ENCODE results near the gene KRTAP5-6. TPM values are rescaled to one million over a fixed set of nuclear protein-coding genes. Genes with fewer than 3 reads are reported as not detected.

KRTAP5-6 gene
- polyA plus RNA-seq, 1 of the 3 experiments (the other 2 are of a cell fraction): not detected

GRCh38 chr11:1653541-1654387, 43.2 kb upstream of the KRTAP5-6 start (continued):
- TF ChIP-seq, protein P1, sequence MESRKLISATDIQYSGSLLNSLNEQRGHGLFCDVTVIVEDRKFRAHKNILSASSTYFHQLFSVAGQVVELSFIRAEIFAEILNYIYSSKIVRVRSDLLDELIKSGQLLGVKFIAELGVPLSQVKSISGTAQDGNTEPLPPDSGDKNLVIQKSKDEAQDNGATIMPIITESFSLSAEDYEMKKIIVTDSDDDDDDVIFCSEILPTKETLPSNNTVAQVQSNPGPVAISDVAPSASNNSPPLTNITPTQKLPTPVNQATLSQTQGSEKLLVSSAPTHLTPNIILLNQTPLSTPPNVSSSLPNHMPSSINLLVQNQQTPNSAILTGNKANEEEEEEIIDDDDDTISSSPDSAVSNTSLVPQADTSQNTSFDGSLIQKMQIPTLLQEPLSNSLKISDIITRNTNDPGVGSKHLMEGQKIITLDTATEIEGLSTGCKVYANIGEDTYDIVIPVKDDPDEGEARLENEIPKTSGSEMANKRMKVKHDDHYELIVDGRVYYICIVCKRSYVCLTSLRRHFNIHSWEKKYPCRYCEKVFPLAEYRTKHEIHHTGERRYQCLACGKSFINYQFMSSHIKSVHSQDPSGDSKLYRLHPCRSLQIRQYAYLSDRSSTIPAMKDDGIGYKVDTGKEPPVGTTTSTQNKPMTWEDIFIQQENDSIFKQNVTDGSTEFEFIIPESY (IDR thresholded peaks at IDR 0.05; ENCODE audit: borderline replicate concordance, low read depth): no peak
- TF ChIP-seq, protein P2, sequence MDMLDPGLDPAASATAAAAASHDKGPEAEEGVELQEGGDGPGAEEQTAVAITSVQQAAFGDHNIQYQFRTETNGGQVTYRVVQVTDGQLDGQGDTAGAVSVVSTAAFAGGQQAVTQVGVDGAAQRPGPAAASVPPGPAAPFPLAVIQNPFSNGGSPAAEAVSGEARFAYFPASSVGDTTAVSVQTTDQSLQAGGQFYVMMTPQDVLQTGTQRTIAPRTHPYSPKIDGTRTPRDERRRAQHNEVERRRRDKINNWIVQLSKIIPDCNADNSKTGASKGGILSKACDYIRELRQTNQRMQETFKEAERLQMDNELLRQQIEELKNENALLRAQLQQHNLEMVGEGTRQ (IDR thresholded peaks at IDR 0.05; ENCODE audit: borderline replicate concordance, low read depth, low read length): no peak
- TF ChIP-seq SIN3A (IDR thresholded peaks at IDR 0.05; ENCODE audit: borderline replicate concordance, low read depth, low read length) (no peak), NRF1 (IDR thresholded peaks at IDR 0.05; ENCODE audit: low read depth, low read length) (no peak), TAF1 (IDR thresholded peaks at IDR 0.05; ENCODE audit: borderline replicate concordance, low read depth, low read length) (no peak), JUND (IDR thresholded peaks at IDR 0.05) (no peak), POLR2AphosphoS5 (IDR thresholded peaks at IDR 0.05; ENCODE audit: low read depth, low read length) (no peak), CHD2 (IDR thresholded peaks at IDR 0.05; ENCODE audit: low read length, partially characterized antibody) (no peak), NFIC (IDR thresholded peaks at IDR 0.05; ENCODE audit: borderline replicate concordance) (no peak)

- Histone ChIP-seq H2AFZ (ENCODE audit: low read depth) (no peak overlapping the region), H3K36me3 (replicated peaks in 1 of 2; ENCODE audit: control insufficient read depth in 1 of 2, insufficient read depth in 2 of 2, low read length in 1 of 2) (no peaks in the 10 kb centered on the region), H3K9me2 (no peaks in the 10 kb centered on the region), H4K20me1 (ENCODE audit: insufficient read depth) (no peaks in the 10 kb centered on the region), H3K27ac (ENCODE audit: low read depth in 2 of 2, low read length in 1 of 2) (peak overlapping the region in 1 of 2 experiments; percentile 14; a peak in 1 of 4 replicates), H3K4me1 (ENCODE audit: control insufficient read depth in 1 of 2, insufficient read depth in 2 of 2, low read depth in 1 of 2, low read length in 1 of 2) (peaks cover 0 to 27% of the 10 kb centered on the region in 2 experiments; a peak in 1 of 4 replicates), H3K9me3 (no peaks in the 10 kb centered on the region), H3K4me3 (ENCODE audit: low read depth in 2 of 2, low read length in 1 of 2) (no peak overlapping the region), H3K79me2 (ENCODE audit: insufficient read depth) (no peaks in the 10 kb centered on the region), H3K27me3 (ENCODE audit: insufficient read depth) (no peaks in the 10 kb centered on the region), H3K4me2 (no peak overlapping the region), H3F3A (replicated peaks; ENCODE audit: insufficient read depth) (no peaks in the 10 kb centered on the region), H3K9ac (no peak overlapping the region)
- TF ChIP-seq TCF12 (IDR thresholded peaks at IDR 0.05): no peak
- TF ChIP-seq, protein P2 (IDR thresholded peaks at IDR 0.05; ENCODE audit: borderline replicate concordance, low read depth, low read length): no peak
- no peak for TF ChIP-seq JUND (IDR thresholded peaks at IDR 0.05)
- no peak for TF ChIP-seq EZH2phosphoT487 (IDR thresholded peaks at IDR 0.05; ENCODE audit: borderline replicate concordance, low read depth)
- TF ChIP-seq FOXJ3 (CRISPR knock-in tag; IDR thresholded peaks at IDR 0.05): no peak
- TF ChIP-seq RAD21 (IDR thresholded peaks at IDR 0.05; ENCODE audit: low read length): no peak
- no peak for TF ChIP-seq GABPA (IDR thresholded peaks at IDR 0.05; ENCODE audit: low read depth)
- no peak for TF ChIP-seq SIN3A (IDR thresholded peaks at IDR 0.05; ENCODE audit: borderline replicate concordance, low read depth, low read length)
- no peak for TF ChIP-seq NRF1 (IDR thresholded peaks at IDR 0.05; ENCODE audit: low read depth, low read length)
- TF ChIP-seq POLR2AphosphoS5 (IDR thresholded peaks at IDR 0.05; ENCODE audit: low read depth, low read length): no peak
- WGBS (ENCODE audit: low lambda C conversion rate): 66% methylated on average over 21 of the region's 21 CpGs
- ChIA-PET POLR2A (interaction anchor here (1.4 to 3.0 kb wide), 2 partner anchors 15 to 497 kb away, joined by 5 to 11 read pairs; no protein-coding TSS in a partner anchor), CTCF (interaction anchor here (0.6 to 9.9 kb wide), 14 partner anchors 14 to 519 kb away, joined by 3 to 277 read pairs (median 25); partner anchors contain the start of genes SYT8 and TNNI2)
- peak; percentile 65 for DNase-seq
These were observed 42.4 kb upstream of the KRTAP5-6 start for GRCh38 chr11:1654388-1655167.
